DND-41 (cell line): ENCODE data around the gene TRAP1.

ENCODE experiments used
- ATAC-seq: fragments of 200-7000 bp; cut with Tn5 transposase; 3 replicates; pipeline ENCODE4 v1.9.1; 2021; ENCODE audit warnings: low read depth; ENCODE audit not compliant: insufficient read depth
- DNase-seq: peaks from one replicate; pipeline ENCODE4 v3.0.0-alpha.2; 2020
- H2AFZ ChIP-seq: 2 replicates; pipeline ENCODE4 v1.6.0; 2012; ENCODE audit warnings: low read depth, low read length
- H3K27ac ChIP-seq: 2 replicates; pipeline ENCODE4 v1.5.1; 2012; ENCODE audit warnings: low read length, inconsistent platforms
- H3K27me3 ChIP-seq: fragments of 200-600 bp; sonication (generic); 2 replicates; pipeline ENCODE4 v1.6.0; 2012; ENCODE audit warnings: low read length, mild to moderate bottlenecking, inconsistent platforms; ENCODE audit not compliant: insufficient read depth, poor library complexity
- H3K36me3 ChIP-seq: 2 replicates; pipeline ENCODE4 v1.5.1; 2012; ENCODE audit warnings: low read length, inconsistent platforms; ENCODE audit not compliant: insufficient read depth
- H3K4me1 ChIP-seq: 2 replicates; pipeline ENCODE4 v1.5.1; 2012; ENCODE audit warnings: mild to moderate bottlenecking, low read length; ENCODE audit not compliant: insufficient read depth
- H3K4me2 ChIP-seq: 2 replicates; pipeline ENCODE4 v1.6.0; 2012; ENCODE audit warnings: mild to moderate bottlenecking, moderate library complexity, low read length, inconsistent platforms; ENCODE audit not compliant: insufficient read depth
- H3K4me3 ChIP-seq, 2 experiments: fragments of 200-600 bp in 1 of 2; shearing (Covaris generic) in 1 of 2; 2 replicates each; pipeline ENCODE4 v1.5.1; 2012 to 2016; ENCODE audit warnings: inconsistent platforms in 2 of 2, low read length in 2 of 2, mild to moderate bottlenecking in 2 of 2, low read depth in 1 of 2, moderate library complexity in 1 of 2
- H3K79me2 ChIP-seq: 2 replicates; pipeline ENCODE4 v1.6.0; 2012; ENCODE audit warnings: low read length, inconsistent platforms; ENCODE audit not compliant: insufficient read depth
- H3K9ac ChIP-seq: 2 replicates; pipeline ENCODE4 v1.6.0; 2012; ENCODE audit warnings: low read depth, mild to moderate bottlenecking, inconsistent platforms, low read length, moderate library complexity
- H3K9me3 ChIP-seq: 2 replicates; pipeline ENCODE4 v1.5.1; 2012; ENCODE audit warnings: low read length, moderate library complexity, mild to moderate bottlenecking, inconsistent platforms; ENCODE audit not compliant: insufficient read depth, severe bottlenecking
- H4K20me1 ChIP-seq: 2 replicates; pipeline ENCODE4 v1.6.0; 2012; ENCODE audit warnings: low read length; ENCODE audit not compliant: insufficient read depth
- CTCF ChIP-seq: IDR thresholded peaks from 2 replicates; pipeline ENCODE4 v1.5.1; 2012; ENCODE audit warnings: borderline replicate concordance, low read length, moderate library complexity, mild to moderate bottlenecking; ENCODE audit not compliant: poor library complexity, severe bottlenecking; ENCODE audit errors: extremely low read depth
- EZH2 ChIP-seq: IDR thresholded peaks from 3 replicates; pipeline ENCODE4 v1.6.1; 2012; ENCODE audit warnings: borderline replicate concordance, low read depth, mild to moderate bottlenecking, moderate library complexity, low read length, inconsistent platforms; ENCODE audit not compliant: severe bottlenecking

The TRAP1 gene

DNA sequence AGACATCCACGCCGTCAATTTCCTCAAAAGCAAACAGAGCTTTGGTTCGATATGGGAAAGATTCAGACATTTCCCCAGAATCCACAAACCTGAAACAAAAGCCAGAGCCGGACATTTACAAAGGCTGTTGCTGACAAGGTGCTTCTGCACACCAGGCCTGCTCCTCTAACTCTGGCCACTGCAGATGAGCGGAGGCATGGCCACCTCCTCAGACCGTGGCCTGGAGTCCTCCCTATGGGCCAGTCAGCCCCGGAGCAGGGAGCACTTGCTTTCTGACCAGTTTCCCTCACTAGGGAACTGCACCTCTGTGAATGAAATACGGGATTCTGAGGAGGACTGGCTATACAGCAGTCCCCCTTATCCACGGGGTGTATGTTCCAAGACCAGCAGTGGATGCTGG is 22.3 kb upstream of the TRAP1 start:
- no peaks in the 10 kb centered on the region for H3K4me1 ChIP-seq
- ATAC-seq = no peak
- peaks cover 93% of the 10 kb centered on the region for H3K36me3 ChIP-seq
- H3K4me2 ChIP-seq = no peak overlapping the region
- no peak for TF ChIP-seq EZH2
- no peaks in the 10 kb centered on the region for H3K9me3 ChIP-seq
- no peak overlapping the region for H3K27ac ChIP-seq
- H3K9ac ChIP-seq = no peak overlapping the region
- no peaks in the 10 kb centered on the region for H3K79me2 ChIP-seq
- DNase-seq = no peak
- H3K27me3 ChIP-seq = no peaks in the 10 kb centered on the region
- no peak overlapping the region for H3K4me3 ChIP-seq
- no peak overlapping the region for H2AFZ ChIP-seq
- peaks cover 18% of the 10 kb centered on the region for H4K20me1 ChIP-seq

GRCh38 chr16:3738541-3738940 is 21.2 kb upstream of the TRAP1 start:
- TF ChIP-seq EZH2 (no peak), CTCF (no peak)
- Histone ChIP-seq H3K79me2 (no peaks in the 10 kb centered on the region), H3K9ac (no peak overlapping the region), H3K4me2 (no peak overlapping the region), H3K27ac (no peak overlapping the region), H3K4me3 (no peak overlapping the region), H2AFZ (no peak overlapping the region), H4K20me1 (peaks cover 18% of the 10 kb centered on the region), H3K36me3 (peaks cover 92% of the 10 kb centered on the region), H3K4me1 (no peaks in the 10 kb centered on the region), H3K9me3 (no peaks in the 10 kb centered on the region), H3K27me3 (no peaks in the 10 kb centered on the region)
- ATAC-seq = no peak
- no peak for DNase-seq

DNA sequence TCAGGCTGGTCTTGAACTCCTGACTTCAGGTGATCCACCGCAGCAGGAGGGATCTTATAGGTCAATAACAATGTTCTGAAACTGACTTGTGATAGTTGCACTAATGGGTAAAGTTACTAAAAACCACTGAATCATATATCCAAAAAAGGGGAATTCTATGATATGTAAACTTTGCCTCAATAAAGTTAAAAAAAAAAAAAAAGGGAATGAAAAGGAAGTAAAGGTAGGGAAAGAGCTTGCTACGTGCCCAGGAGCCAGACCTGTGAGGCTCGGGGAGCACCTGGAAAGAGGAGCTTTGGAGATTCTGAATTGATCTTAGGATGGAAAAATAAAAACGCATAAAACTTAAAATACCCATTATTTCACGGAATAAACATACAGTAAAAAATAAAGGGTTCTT is 20.8 kb upstream of the TRAP1 start:
- peaks cover 20% of the 10 kb centered on the region for H4K20me1 ChIP-seq
- TF ChIP-seq CTCF (no peak), EZH2 (no peak)
- H3K79me2 ChIP-seq = no peaks in the 10 kb centered on the region
- H3K27me3 ChIP-seq = no peaks in the 10 kb centered on the region
- H3K4me2 ChIP-seq = no peak overlapping the region
- no peak overlapping the region for H3K9ac ChIP-seq
- no peak overlapping the region for H3K4me3 ChIP-seq
- no peak overlapping the region for H2AFZ ChIP-seq
- no peak for DNase-seq
- no peak overlapping the region for H3K27ac ChIP-seq
- no peaks in the 10 kb centered on the region for H3K9me3 ChIP-seq
- no peaks in the 10 kb centered on the region for H3K4me1 ChIP-seq
- H3K36me3 ChIP-seq = peaks cover 92% of the 10 kb centered on the region
- ATAC-seq = no peak

DNA sequence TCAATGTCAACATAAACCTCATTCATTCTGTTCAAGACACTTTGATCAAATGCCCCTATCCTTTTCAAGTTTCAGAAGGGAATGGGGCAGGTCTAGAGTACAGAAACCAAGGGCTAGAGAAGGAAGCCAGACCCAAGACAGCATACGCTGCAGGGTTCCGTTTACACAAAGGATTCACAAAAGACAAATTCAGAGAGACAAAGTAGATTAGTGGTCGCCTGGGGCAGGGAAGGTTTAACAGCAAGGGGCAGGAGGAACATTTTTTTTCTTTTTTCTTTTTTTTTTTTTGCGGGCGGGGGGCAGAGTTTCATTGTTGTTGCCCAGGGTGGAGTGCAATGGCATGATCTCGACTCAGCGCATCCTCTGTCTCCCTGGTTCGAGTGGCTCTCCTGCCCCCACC is 19.9 kb upstream of the TRAP1 start:
- H4K20me1 ChIP-seq = peaks cover 20% of the 10 kb centered on the region
- peaks cover 90% of the 10 kb centered on the region for H3K36me3 ChIP-seq
- no peak overlapping the region for H3K4me3 ChIP-seq
- H3K79me2 ChIP-seq = no peaks in the 10 kb centered on the region
- TF ChIP-seq EZH2 (no peak), CTCF (no peak)
- no peak overlapping the region for H3K4me2 ChIP-seq
- H3K9me3 ChIP-seq = no peaks in the 10 kb centered on the region
- no peaks in the 10 kb centered on the region for H3K4me1 ChIP-seq
- no peak overlapping the region for H3K9ac ChIP-seq
- ATAC-seq (no peak), DNase-seq (no peak)
- H3K27ac ChIP-seq = no peak overlapping the region
- H2AFZ ChIP-seq = no peak overlapping the region
- H3K27me3 ChIP-seq = no peaks in the 10 kb centered on the region
